ENCODE results near the gene BIRC5.

BIRC5 gene

GRCh38 chr17:78236362-78237127, 22.5 kb downstream of the BIRC5 start:
- TF ChIP-seq, protein P1, sequence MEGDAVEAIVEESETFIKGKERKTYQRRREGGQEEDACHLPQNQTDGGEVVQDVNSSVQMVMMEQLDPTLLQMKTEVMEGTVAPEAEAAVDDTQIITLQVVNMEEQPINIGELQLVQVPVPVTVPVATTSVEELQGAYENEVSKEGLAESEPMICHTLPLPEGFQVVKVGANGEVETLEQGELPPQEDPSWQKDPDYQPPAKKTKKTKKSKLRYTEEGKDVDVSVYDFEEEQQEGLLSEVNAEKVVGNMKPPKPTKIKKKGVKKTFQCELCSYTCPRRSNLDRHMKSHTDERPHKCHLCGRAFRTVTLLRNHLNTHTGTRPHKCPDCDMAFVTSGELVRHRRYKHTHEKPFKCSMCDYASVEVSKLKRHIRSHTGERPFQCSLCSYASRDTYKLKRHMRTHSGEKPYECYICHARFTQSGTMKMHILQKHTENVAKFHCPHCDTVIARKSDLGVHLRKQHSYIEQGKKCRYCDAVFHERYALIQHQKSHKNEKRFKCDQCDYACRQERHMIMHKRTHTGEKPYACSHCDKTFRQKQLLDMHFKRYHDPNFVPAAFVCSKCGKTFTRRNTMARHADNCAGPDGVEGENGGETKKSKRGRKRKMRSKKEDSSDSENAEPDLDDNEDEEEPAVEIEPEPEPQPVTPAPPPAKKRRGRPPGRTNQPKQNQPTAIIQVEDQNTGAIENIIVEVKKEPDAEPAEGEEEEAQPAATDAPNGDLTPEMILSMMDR (IDR thresholded peaks at IDR 0.05) = no peak

DNA sequence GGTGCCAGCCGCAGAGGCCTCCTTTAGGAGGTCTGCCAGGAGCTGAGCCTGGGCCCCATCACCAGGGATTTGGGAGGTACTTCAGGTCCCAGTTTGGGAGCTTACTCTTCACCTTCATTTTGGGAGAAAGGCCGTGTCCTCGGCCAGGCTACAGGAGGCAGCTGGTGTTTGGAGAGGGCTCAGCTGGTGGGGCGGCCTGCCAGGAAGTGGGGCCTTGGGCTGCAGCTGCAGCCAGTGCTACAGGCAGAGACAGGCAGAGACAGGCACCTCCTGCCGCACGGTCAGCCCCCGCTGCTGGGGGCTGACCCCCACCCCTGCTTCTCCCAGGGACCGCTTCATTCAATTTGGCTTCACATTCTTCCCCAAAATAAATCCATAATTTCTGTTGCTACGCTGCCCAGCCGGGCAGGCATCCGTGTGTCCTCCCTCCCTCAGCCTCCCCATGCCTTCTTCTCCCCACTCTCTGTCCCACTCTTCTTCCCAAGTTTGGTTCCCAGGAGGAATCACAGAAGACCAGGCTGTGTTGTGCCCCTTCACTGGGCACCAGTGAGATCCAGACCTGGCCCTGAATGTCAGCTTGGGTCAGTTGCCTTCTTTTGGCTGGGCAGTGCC, 23.5 kb downstream of the BIRC5 start:
- TF ChIP-seq, protein P1 (IDR thresholded peaks at IDR 0.05) = no peak

DNA sequence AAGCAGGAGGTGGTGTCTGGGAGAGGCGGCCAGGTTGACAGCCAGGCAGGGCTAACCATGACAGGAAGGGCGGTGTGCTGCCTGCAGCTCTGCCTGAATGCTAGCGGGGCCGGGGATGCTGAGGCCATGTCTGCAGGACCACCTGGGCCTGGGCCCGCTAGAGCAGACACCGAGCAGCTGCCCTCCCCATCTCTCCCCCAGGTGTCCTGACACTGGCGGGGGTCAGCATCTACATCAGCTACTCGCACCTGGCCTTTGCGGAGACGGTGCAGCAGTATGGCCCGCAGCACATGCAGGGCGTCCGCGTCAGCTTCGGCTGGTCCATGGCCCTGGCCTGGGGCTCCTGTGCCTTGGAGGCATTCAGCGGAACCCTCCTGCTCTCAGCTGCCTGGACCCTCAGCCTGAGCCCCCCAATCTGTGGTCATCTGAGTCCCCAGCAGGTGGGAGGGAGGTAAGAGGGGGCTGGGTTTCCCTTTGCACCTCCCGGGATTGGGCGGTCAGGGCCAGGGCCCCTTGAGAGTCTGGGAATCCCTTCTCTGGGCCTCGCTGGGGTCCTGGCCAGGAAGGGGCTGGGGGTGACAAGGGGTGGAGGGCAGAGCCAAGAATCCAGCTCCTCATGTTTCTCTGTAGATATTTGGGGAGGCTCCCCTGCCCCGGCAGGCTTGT, 24.9 kb downstream of the BIRC5 start:
- TF ChIP-seq, protein P1 (IDR thresholded peaks at IDR 0.05) = no peak

DNA sequence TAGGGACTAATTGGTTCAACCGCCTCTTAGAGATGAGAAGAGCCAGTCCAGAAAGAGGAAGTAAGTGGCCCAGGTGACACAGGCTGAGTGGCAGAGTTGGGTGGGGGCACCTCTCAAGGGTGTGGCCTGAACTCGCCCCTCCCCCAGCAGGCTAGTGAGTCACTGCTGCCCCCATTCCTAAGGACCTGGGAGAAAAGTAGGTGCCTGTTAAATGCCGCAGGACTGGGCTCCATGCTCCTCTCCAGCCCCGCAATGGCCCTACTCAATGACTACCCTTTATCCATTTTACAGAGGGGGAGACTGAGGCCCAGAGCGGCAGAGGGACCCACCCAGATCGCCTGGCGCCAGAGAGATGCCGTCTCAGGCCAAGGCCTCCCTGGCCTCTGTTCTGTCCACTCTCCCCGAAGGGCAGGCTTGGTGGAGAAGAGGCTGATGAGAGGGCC, 25.5 kb downstream of the BIRC5 start:
- TF ChIP-seq, protein P1 (IDR thresholded peaks at IDR 0.05) = no peak

GRCh38 chr17:78240012-78240655, 26.1 kb downstream of the BIRC5 start:
- TF ChIP-seq, protein P1 (IDR thresholded peaks at IDR 0.05) = no peak

GRCh38 chr17:78240839-78241238, 26.8 kb downstream of the BIRC5 start:
- TF ChIP-seq, protein P1 (IDR thresholded peaks at IDR 0.05) = no peak

GRCh38 chr17:78241277-78242023, 27.4 kb downstream of the BIRC5 start:
- TF ChIP-seq, protein P1 (IDR thresholded peaks at IDR 0.05) = no peak

All from LNCAP (cell line).